AG09309 (cell line): ENCODE measurements around the gene CC2D2A.
"Not testable (repeated sequence)": the region's sequence is repeated elsewhere in the genome, so short reads cannot be mapped to it uniquely, and the experiment has no call there.

Source experiments
- DNase-seq: peaks from one replicate; pipeline ENCODE4 v3.0.0-alpha.2; 2010; ENCODE audit warnings: low read depth
- H3K4me3 ChIP-seq: 2 replicates; pipeline ENCODE4 v1.5.1; 2011; ENCODE audit warnings: mild to moderate bottlenecking, low read depth, low read length, moderate library complexity; ENCODE audit not compliant: control insufficient read depth
- CTCF ChIP-seq: IDR thresholded peaks from 2 replicates; pipeline ENCODE4 v1.5.1; 2011; ENCODE audit warnings: mild to moderate bottlenecking, low read depth, low read length, inconsistent platforms; ENCODE audit not compliant: insufficient read depth, control insufficient read depth; ENCODE audit errors: missing control alignments

Gene CC2D2A

GRCh38 chr4:15507679-15508078 is 38.0 kb downstream of the CC2D2A start:
- no peak for TF ChIP-seq CTCF
- H3K4me3 ChIP-seq = no peak overlapping the region
- no peak for DNase-seq

GRCh38 chr4:15510961-15511360 is 41.3 kb downstream of the CC2D2A start:
- no peak for TF ChIP-seq CTCF
- DNase-seq = no peak
- no peak overlapping the region for H3K4me3 ChIP-seq

GRCh38 chr4:15513545-15513944 is 43.9 kb downstream of the CC2D2A start:
- H3K4me3 ChIP-seq = no peak overlapping the region
- peak; percentile 12 for TF ChIP-seq CTCF
- no peak for DNase-seq

- DNase-seq = no peak
- TF ChIP-seq CTCF = no peak
- H3K4me3 ChIP-seq = no peak overlapping the region
Observed at GRCh38 chr4:15515106-15515505, 45.4 kb downstream of the CC2D2A start.

GRCh38 chr4:15516494-15516893 is 46.8 kb downstream of the CC2D2A start:
- TF ChIP-seq CTCF = no peak
- no peak for DNase-seq
- H3K4me3 ChIP-seq = no peak overlapping the region

GRCh38 chr4:15517681-15518080 is 48.0 kb downstream of the CC2D2A start:
- DNase-seq, H3K4me3 ChIP-seq: not testable (repeated sequence)

GRCh38 chr4:15521442-15522039 is 51.9 kb downstream of the CC2D2A start:
- DNase-seq = no peak
- no peak overlapping the region for H3K4me3 ChIP-seq
- no peak for TF ChIP-seq CTCF
